Heart left ventricle (tissue), 16 donors: ENCODE measurements around the gene ELFN2. TPM values are rescaled to one million over a fixed set of nuclear protein-coding genes. Genes with fewer than 3 reads are reported as not detected.

Experiments used
- ATAC-seq, 4 donors: fragments of 200-7000 bp; cut with Tn5 transposase; one replicate each; pipeline ENCODE4 v1.9.1; 2020 to 2022; ENCODE audit warnings: moderate library complexity in 4 of 4, mild to moderate bottlenecking in 3 of 4, moderate number of reproducible peaks in 1 of 4
- DNase-seq, 5 donors: peaks; one replicate each; pipeline ENCODE4 v3.0.0-alpha.2; 2020
- H3K27ac ChIP-seq, 12 donors: fragments of 200-600 bp; sonication (generic) in 4 of 12; one replicate each; pipeline versions ENCODE4 v1.5.0 to v1.8.0; 2016 to 2022; ENCODE audit warnings: mild to moderate bottlenecking in 2 of 12
- H3K27me3 ChIP-seq, 9 donors: fragments of 200-600 bp; sonication (generic) in 2 of 9; one replicate each; pipeline versions ENCODE4 v1.5.1 to v1.8.0; 2016 to 2022; ENCODE audit warnings: mild to moderate bottlenecking in 3 of 9
- H3K36me3 ChIP-seq, 9 donors: fragments of 200-600 bp; sonication (generic) in 2 of 9; one replicate each; pipeline versions ENCODE4 v1.5.0 to v1.8.0; 2018 to 2022; ENCODE audit warnings: mild to moderate bottlenecking in 2 of 9
- H3K4me1 ChIP-seq, 12 donors: fragments of 200-600 bp; sonication (generic) in 4 of 12; one replicate each; pipeline versions ENCODE4 v1.5.0 to v1.8.0; 2016 to 2022; ENCODE audit warnings: mild to moderate bottlenecking in 3 of 12
- H3K4me3 ChIP-seq, 12 donors: fragments of 200-600 bp; sonication (generic) in 4 of 12; one replicate each; pipeline versions ENCODE4 v1.5.0 to v1.8.0; 2017 to 2022; ENCODE audit warnings: mild to moderate bottlenecking in 9 of 12, moderate library complexity in 4 of 12
- H3K9me3 ChIP-seq, 12 donors: fragments of 200-600 bp; sonication (generic) in 4 of 12; one replicate each; pipeline versions ENCODE4 v1.5.0 to v1.8.0; 2016 to 2022; ENCODE audit warnings: mild to moderate bottlenecking in 1 of 12
- POLR2A ChIP-seq, 2 donors: fragments of 450-650 bp; IDR thresholded peaks; one replicate each; pipeline ENCODE4 v1.6.1; 2017; ENCODE audit warnings: antibody characterized with exemption in 2 of 2, mild to moderate bottlenecking in 2 of 2, moderate library complexity in 2 of 2
- WGBS, 4 donors: extraction: QIAGEN DNeasy Blood & Tissue Kit in 2 of 4; methylation state at CpG; one replicate each; pipeline versions ENCODE4 v1.1.5 to v1.1.7; 2013 to 2018; 5-methylcytosine and 5-hydroxymethylcytosine counted together
- intact Hi-C, 10 donors: fragments of 100-400 bp; cut with DNase I; formaldehyde crosslinking; loops; one replicate each; pipeline versions ENCODE4 v1.11.1 to v1.14.2; 2022
- long read RNA-seq, 3 donors: library from polyadenylated mRNA; unstranded; transcript quantifications; one replicate each; pipeline ENCODE4 v2.0.0, GENCODE V29; 2020 to 2021
- polyA plus RNA-seq, 2 donors: library from polyadenylated mRNA; stranded (reverse); fragments of 200-250 nt; gene quantifications; one replicate each; pipeline ENCODE4 v1.2.3, GENCODE V29; 2013
- total RNA-seq, 9 donors: library from RNA; depleted of rRNA in 2 of 9; stranded (reverse); fragments of >200 nt in 2 of 9; fragmentation: NEBNext Ultra II Directional in 3 of 9; extraction: Animal tissue kit (Norgen Biotek cat#: 25700) in 3 of 9; gene quantifications; one replicate each; pipeline versions ENCODE4 v1.1.0 to v1.2.4, GENCODE V29; 2016 to 2023
- TF ChIP-seq, protein P1 (sequence below), 12 donors: fragments of 200-600 bp; sonication (generic) in 4 of 12; IDR thresholded peaks; one replicate each; pipeline versions ENCODE4 v1.5.0 to v1.8.0; 2018 to 2022; ENCODE audit warnings: antibody characterized with exemption in 12 of 12, mild to moderate bottlenecking in 5 of 12
- donor health status: ischemic (EF 13 %, LVEDD 7.1; RV severe dilation, severe dysfunction).
- donor health status: healthy with polysubstance abuse.
- donor health status: DM: no; HTN: yes; CAD: no.
- donor health status: DM: no; HTN: no; CAD: no.
- donor health status: ischemic (EF 25% LVEDD 6.9; RV normal size, moderate dysfunction).
- donor health status: ischemic (EF 25% LVEDD 5.7; RV mildly dilated, moderate dysfunction).
- donor health status: healthy.
- donor health status: DM: yes; HTN: yes; CAD: no.
- donor health status: ischemic (EF 35%, LVEDD 5.7; RV mildly dilated, moderate dysfunction).
- donor health status: nonischemic (EF 11% LVEDD 7.7; RV severe dilation, severe dysfunction).
- donor health status: DM: yes; HTN: yes; CAD: no.
- donor health status: PGD.
- donor health status: ischemic (EF 29% LVEDD 5.4; RV normal size, mild dysfunction).
- donor health status: nonischemic (EF 23%, LVEDD 6.1; RV moderate dilation, normal function).

Gene ELFN2, protein sequence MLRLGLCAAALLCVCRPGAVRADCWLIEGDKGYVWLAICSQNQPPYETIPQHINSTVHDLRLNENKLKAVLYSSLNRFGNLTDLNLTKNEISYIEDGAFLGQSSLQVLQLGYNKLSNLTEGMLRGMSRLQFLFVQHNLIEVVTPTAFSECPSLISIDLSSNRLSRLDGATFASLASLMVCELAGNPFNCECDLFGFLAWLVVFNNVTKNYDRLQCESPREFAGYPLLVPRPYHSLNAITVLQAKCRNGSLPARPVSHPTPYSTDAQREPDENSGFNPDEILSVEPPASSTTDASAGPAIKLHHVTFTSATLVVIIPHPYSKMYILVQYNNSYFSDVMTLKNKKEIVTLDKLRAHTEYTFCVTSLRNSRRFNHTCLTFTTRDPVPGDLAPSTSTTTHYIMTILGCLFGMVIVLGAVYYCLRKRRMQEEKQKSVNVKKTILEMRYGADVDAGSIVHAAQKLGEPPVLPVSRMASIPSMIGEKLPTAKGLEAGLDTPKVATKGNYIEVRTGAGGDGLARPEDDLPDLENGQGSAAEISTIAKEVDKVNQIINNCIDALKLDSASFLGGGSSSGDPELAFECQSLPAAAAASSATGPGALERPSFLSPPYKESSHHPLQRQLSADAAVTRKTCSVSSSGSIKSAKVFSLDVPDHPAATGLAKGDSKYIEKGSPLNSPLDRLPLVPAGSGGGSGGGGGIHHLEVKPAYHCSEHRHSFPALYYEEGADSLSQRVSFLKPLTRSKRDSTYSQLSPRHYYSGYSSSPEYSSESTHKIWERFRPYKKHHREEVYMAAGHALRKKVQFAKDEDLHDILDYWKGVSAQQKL
- total RNA-seq (under 1 TPM in 5 of 9 donors, not detected in 4; 0.02 to 0.72 (median 0.06) TPM), polyA plus RNA-seq (under 1 TPM; 0.01 to 0.04 TPM)
- long read RNA-seq, donor 1, result 0 reads
- long read RNA-seq, donor 2, result 0 reads
- long read RNA-seq, donor 3, result 0 reads

DNA sequence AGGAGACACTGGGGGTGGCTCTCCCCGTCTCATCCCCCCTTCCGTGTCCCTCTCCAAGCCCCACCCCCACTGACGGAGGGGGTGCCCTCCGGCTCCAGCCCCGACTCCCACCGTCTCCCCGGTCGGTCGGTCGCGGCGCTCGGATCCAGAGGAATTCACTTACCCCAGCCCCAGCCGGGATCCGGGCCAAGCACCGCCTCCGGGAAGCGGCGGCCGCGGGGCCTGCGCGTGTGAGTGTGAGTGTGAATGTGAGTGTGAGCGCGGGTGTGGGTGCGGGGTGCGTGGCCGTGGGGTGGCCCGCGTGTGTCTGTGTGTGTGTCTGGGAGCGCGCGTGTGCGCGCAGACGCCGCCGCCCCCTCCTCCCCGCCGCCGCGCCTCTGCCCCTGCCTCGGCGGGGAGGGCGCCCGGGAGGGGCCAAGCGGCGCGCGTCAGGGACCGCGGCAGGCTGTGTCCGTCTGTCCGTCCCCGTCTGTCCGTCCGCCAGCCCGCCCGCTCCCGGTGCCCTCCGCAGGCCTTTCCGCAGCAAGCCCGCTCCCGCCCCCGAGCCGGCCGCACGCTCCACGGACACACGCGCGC, at the start of gene ELFN2:
Gene ELFN2 (minus strand): TSS at position 345 of the 576 bp plus-strand sequence. CDS start 51,945 bp downstream, outside the sequence.
- TF ChIP-seq, protein P1, sequence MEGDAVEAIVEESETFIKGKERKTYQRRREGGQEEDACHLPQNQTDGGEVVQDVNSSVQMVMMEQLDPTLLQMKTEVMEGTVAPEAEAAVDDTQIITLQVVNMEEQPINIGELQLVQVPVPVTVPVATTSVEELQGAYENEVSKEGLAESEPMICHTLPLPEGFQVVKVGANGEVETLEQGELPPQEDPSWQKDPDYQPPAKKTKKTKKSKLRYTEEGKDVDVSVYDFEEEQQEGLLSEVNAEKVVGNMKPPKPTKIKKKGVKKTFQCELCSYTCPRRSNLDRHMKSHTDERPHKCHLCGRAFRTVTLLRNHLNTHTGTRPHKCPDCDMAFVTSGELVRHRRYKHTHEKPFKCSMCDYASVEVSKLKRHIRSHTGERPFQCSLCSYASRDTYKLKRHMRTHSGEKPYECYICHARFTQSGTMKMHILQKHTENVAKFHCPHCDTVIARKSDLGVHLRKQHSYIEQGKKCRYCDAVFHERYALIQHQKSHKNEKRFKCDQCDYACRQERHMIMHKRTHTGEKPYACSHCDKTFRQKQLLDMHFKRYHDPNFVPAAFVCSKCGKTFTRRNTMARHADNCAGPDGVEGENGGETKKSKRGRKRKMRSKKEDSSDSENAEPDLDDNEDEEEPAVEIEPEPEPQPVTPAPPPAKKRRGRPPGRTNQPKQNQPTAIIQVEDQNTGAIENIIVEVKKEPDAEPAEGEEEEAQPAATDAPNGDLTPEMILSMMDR (IDR thresholded peaks at IDR 0.05), result no peak
- TF ChIP-seq POLR2A (IDR thresholded peaks at IDR 0.05), result no peak
- Histone ChIP-seq H3K36me3 (no peaks in the 10 kb centered on the region), H3K9me3 (peaks cover 0 to 3% (median 0%) of the 10 kb centered on the region in 12 donors), H3K4me1 (peaks cover 0 to 21% (median 4%) of the 10 kb centered on the region in 12 donors), H3K27ac (no peak within 1 kb of the TSS), H3K27me3 (peaks cover 36 to 97% (median 65%) of the 10 kb centered on the region in 9 donors), H3K4me3 (peak within 1 kb of the TSS in 11 of 12 donors; percentile 32 to 64 (median 48))
- intact Hi-C loops, result loop anchor here in 6 of 10 donors (1.0 to 10.0 kb wide), 4 partner anchors 9 to 112 kb away; no protein-coding TSS in a partner anchor
- peak in 2 of 4 donors; percentile 5 to 26 for ATAC-seq
- WGBS, 4 donors, result 0 to 1% (median 1%) methylated on average over 4 to 72 of the region's 72 CpGs
- DNase-seq, result peak in 1 of 5 donors; percentile 56

DNA sequence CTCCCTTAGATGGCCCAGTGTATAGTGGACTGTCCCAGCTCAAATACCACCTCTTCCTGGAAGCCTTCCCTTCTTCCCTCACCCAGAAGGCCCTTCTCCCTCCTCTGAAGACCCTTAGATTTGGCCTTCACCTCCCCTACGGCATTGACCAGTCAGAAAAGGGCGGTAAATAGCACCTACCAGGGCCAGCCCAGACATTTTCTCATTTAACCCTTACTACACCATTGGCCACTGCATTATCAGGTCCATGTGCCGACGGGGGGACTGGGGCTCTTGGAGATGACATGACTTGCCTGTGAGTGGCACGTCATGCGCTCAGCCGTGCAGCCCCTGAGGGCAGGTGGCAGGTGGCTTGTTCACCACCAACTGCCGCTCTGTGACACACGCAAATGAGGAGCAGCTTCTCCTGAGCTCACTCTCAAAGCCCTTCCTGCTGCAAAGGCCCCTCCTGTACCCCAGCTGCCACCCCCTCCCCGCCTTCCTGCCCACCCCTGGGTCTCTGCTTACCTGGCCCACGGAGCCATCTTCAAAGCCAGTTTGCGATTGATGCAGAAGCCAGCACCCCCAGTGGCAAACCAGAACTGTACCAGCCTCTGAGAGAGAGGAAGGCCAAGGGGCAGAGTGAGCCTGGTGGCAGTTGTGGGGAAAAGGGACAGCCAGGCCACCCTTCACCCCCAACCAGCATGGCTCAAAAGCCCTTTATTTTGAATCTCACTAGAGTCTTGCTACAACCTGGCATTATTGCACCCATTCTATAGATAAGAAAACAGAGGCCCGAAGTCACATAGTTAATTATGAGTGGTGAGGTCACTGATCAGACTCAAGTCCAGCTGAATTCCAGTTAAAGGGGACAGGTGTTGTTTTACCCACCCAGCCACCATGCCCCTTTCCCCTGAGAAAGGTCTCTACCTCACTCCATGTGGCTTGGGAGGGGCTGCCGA, 49.4 kb upstream of the ELFN2 start:
- intact Hi-C loops, result no loop called here
- peaks cover 0 to 28% (median 2%) of the 10 kb centered on the region in 9 donors for H3K27me3 ChIP-seq
- H3K27ac ChIP-seq, result no peak overlapping the region
- peaks cover 0 to 74% (median 6%) of the 10 kb centered on the region in 9 donors for H3K36me3 ChIP-seq
- TF ChIP-seq, protein P1 (IDR thresholded peaks at IDR 0.05), result no peak
- TF ChIP-seq POLR2A (IDR thresholded peaks at IDR 0.05), result no peak
- no peaks in the 10 kb centered on the region for H3K9me3 ChIP-seq
- no peaks in the 10 kb centered on the region for H3K4me1 ChIP-seq
- ATAC-seq (no peak), DNase-seq (no peak)
- no peak overlapping the region for H3K4me3 ChIP-seq
- WGBS, 4 donors, result 64 to 85% (median 77%) methylated on average over 13 to 14 of the region's 14 CpGs

DNA sequence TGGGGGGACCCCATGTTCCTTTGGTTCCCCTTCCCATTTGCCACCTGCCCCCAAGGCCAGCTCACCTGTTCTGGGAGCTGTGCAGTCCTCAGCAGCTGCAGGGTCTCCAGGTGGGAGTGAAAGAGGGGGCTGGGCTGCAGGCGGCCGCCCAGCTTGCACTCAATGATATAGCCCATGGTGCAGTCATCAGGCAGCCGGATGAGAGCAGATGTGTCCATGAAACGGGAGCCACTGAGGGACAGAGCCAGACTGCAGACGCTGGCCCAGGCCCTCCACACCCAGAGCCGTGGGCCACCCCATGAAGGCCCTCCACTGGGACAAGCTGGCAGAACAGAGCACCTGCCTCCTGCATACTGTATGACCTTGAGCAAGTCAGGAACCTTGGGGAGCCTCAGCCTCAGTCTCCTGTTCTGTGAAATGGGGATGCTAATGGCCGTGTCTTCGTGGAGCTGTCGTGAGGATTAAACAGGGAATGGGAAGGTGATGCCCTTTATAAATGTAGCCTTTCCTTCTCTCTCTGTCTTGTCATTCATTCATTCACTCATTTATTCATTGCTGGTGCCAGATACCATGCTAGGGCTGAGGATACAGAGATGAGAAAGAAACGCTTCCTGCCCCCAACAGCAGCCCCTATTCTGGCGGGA, 47.3 kb upstream of the ELFN2 start:
- Histone ChIP-seq H3K27me3 (peaks cover 0 to 28% (median 2%) of the 10 kb centered on the region in 9 donors), H3K4me1 (no peaks in the 10 kb centered on the region)
- no peak for DNase-seq

More for the DNA sequence above, 47.3 kb upstream of the ELFN2 start:
- Histone ChIP-seq H3K27ac (no peak overlapping the region), H3K36me3 (peaks cover 0 to 83% (median 6%) of the 10 kb centered on the region in 9 donors), H3K4me3 (no peak overlapping the region), H3K9me3 (no peaks in the 10 kb centered on the region)
- ATAC-seq, result no peak
- intact Hi-C loops, result no loop called here
- WGBS, 4 donors, result 76 to 80% (median 78%) methylated on average over 8 to 11 of the region's 11 CpGs
- TF ChIP-seq, protein P1 (IDR thresholded peaks at IDR 0.05), result no peak
- no peak for TF ChIP-seq POLR2A (IDR thresholded peaks at IDR 0.05)
